Trophoblast cell (in vitro differentiated cells and primary cell): Measurements from ENCODE around the gene CILP2.
A peak's percentile ranks its signal among the peaks of the same experiment; 100 is the strongest.

ENCODE experiments used
- DNase-seq, 2 donors: peaks; one replicate each; pipeline ENCODE4 v3.0.0-alpha.2; 2016
- H2AFZ ChIP-seq: 2 replicates; pipeline ENCODE4 v1.6.1; 2013; ENCODE audit warnings: low read length, moderate library complexity, mild to moderate bottlenecking; ENCODE audit not compliant: insufficient read depth, poor library complexity
- H2AK5ac ChIP-seq: 2 replicates; pipeline ENCODE4 v1.6.1; 2013; ENCODE audit warnings: mild to moderate bottlenecking, low read length
- H2BK120ac ChIP-seq: 2 replicates; pipeline ENCODE4 v1.6.1; 2013; ENCODE audit warnings: low read length, mild to moderate bottlenecking, moderate library complexity; ENCODE audit not compliant: insufficient read depth, poor library complexity
- H2BK12ac ChIP-seq: 2 replicates; pipeline ENCODE4 v1.6.1; 2013; ENCODE audit warnings: mild to moderate bottlenecking, low read length, moderate library complexity
- H2BK5ac ChIP-seq: 2 replicates; pipeline ENCODE4 v1.6.1; 2013; ENCODE audit warnings: low read length, low read depth, moderate library complexity, mild to moderate bottlenecking; ENCODE audit not compliant: poor library complexity
- H3K14ac ChIP-seq: 2 replicates; pipeline ENCODE4 v1.6.1; 2013; ENCODE audit warnings: mild to moderate bottlenecking, low read length
- H3K18ac ChIP-seq: 2 replicates; pipeline ENCODE4 v1.6.1; 2013; ENCODE audit warnings: mild to moderate bottlenecking, low read length
- H3K23ac ChIP-seq: 2 replicates; pipeline ENCODE4 v1.6.1; 2013; ENCODE audit warnings: low read length
- H3K27ac ChIP-seq: 2 replicates; pipeline ENCODE4 v1.5.1; 2013; ENCODE audit warnings: low read depth, mild to moderate bottlenecking, inconsistent platforms, low read length, moderate library complexity
- H3K27me3 ChIP-seq: 2 replicates; pipeline ENCODE4 v1.6.1; 2013; ENCODE audit warnings: inconsistent platforms, mild to moderate bottlenecking, low read length, moderate library complexity; ENCODE audit not compliant: insufficient read depth
- H3K36me3 ChIP-seq, 2 experiments: 1 replicate in 1 of 2; 2 replicates in 1 of 2; pipeline ENCODE4 v1.6.1; 2013; ENCODE audit warnings: low read length in 2 of 2, mild to moderate bottlenecking in 2 of 2, moderate library complexity in 1 of 2; ENCODE audit not compliant: insufficient read depth in 2 of 2, control insufficient read depth in 1 of 2
- H3K4ac ChIP-seq: 2 replicates; pipeline ENCODE4 v1.6.1; 2013; ENCODE audit warnings: low read depth, mild to moderate bottlenecking, low read length, moderate library complexity
- H3K4me1 ChIP-seq, 2 experiments: 1 replicate in 1 of 2; 2 replicates in 1 of 2; pipeline ENCODE4 v1.6.1; 2013; ENCODE audit warnings: low read length in 2 of 2, mild to moderate bottlenecking in 2 of 2, moderate library complexity in 1 of 2; ENCODE audit not compliant: insufficient read depth in 2 of 2, control insufficient read depth in 1 of 2
- H3K4me2 ChIP-seq: 2 replicates; pipeline ENCODE4 v1.6.1; 2013; ENCODE audit warnings: inconsistent platforms, mild to moderate bottlenecking, low read length, moderate library complexity
- H3K4me3 ChIP-seq: 2 replicates; pipeline ENCODE4 v1.5.1; 2013; ENCODE audit warnings: mild to moderate bottlenecking, low read depth, low read length, inconsistent platforms
- H3K79me1 ChIP-seq: one replicate; pipeline ENCODE4 v1.6.1; 2013; ENCODE audit warnings: low read length
- H3K79me2 ChIP-seq: 2 replicates; pipeline ENCODE4 v1.6.1; 2013; ENCODE audit warnings: low read length, mild to moderate bottlenecking; ENCODE audit not compliant: control insufficient read depth, insufficient read depth, poor library complexity
- H3K9ac ChIP-seq: 2 replicates; pipeline ENCODE4 v1.6.1; 2013; ENCODE audit warnings: mild to moderate bottlenecking, low read length
- H3K9me3 ChIP-seq: 2 replicates; pipeline ENCODE4 v1.6.1; 2013; ENCODE audit warnings: low read depth, mild to moderate bottlenecking, control low read depth, inconsistent platforms, low read length; ENCODE audit not compliant: insufficient read depth
- H4K12ac ChIP-seq: 2 replicates; pipeline ENCODE4 v1.6.1; 2013; ENCODE audit warnings: low read depth, mild to moderate bottlenecking, low read length, moderate library complexity
- H4K8ac ChIP-seq: 2 replicates; pipeline ENCODE4 v1.6.1; 2013; ENCODE audit warnings: low read depth, mild to moderate bottlenecking, low read length, moderate library complexity
- H4K91ac ChIP-seq: one replicate; pipeline ENCODE4 v1.6.1; 2013; ENCODE audit warnings: low read depth, mild to moderate bottlenecking, low read length, moderate library complexity
- WGBS: extraction: QIAGEN DNeasy Blood & Tissue Kit; methylation state at CpG from one replicate; pipeline ENCODE4 v1.1.7; 2013; ENCODE audit warnings: missing lambda C conversion rate; ENCODE audit not compliant: insufficient read length, insufficient coverage; ENCODE audit errors: extremely low coverage; 5-methylcytosine and 5-hydroxymethylcytosine counted together

The CILP2 gene

GRCh38 chr19:19548915-19549759 lies 11.1 kb downstream of the CILP2 start:
- Histone ChIP-seq H2AFZ (no peak overlapping the region), H3K14ac (no peak overlapping the region), H4K8ac (no peak overlapping the region), H3K79me1 (no peaks in the 10 kb centered on the region), H4K12ac (no peak overlapping the region), H3K79me2 (no peaks in the 10 kb centered on the region), H3K9ac (no peak overlapping the region), H3K4me1 (peaks cover 6 to 10% of the 10 kb centered on the region in 2 experiments), H3K18ac (no peak overlapping the region), H3K4ac (no peak overlapping the region), H3K36me3 (peaks cover 1 to 3% of the 10 kb centered on the region in 2 experiments), H3K27me3 (no peaks in the 10 kb centered on the region), H3K23ac (no peak overlapping the region), H2AK5ac (no peak overlapping the region), H4K91ac (no peak overlapping the region), H3K4me2 (no peak overlapping the region), H3K27ac (no peak overlapping the region), H2BK5ac (no peak overlapping the region), H3K4me3 (no peak overlapping the region), H2BK120ac (no peak overlapping the region), H3K9me3 (peaks cover 5% of the 10 kb centered on the region), H2BK12ac (no peak overlapping the region)
- no CpG with 5 or more reads among the region's 13 CpGs for WGBS
- DNase-seq = no peak

DNA sequence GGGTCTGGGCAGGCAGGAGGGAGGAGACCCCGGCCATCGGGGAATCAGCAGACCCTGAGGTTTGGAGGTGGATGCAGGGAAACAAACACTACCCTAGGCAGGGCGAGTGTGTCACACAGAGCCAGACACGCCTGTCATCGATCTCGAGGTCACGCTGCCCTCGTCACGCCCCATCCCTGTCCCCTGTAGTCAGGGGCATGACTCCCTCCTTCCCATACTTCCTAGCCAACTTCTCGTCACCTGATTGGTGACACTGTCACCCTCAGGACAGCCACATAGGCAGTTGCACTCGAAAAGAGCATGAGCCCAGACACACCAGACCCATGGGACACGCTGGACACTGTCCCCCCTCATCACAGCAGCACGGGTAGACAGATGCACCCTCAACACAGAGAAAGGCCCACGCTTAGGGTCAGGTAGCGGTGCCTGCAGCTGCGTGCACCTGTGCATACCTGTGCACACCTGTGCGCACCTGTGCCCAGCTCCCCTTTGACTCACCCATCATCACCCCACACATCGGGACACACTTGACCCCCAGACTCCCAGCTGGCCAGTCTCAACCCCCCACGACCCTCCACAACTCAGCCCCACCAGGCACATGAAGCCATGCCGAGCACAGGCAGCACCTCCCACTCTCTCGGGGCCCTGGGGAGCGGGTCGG lies 11.9 kb downstream of the CILP2 start:
- peaks cover 5% of the 10 kb centered on the region for H3K9me3 ChIP-seq
- no CpG with 5 or more reads among the region's 23 CpGs for WGBS

DNA sequence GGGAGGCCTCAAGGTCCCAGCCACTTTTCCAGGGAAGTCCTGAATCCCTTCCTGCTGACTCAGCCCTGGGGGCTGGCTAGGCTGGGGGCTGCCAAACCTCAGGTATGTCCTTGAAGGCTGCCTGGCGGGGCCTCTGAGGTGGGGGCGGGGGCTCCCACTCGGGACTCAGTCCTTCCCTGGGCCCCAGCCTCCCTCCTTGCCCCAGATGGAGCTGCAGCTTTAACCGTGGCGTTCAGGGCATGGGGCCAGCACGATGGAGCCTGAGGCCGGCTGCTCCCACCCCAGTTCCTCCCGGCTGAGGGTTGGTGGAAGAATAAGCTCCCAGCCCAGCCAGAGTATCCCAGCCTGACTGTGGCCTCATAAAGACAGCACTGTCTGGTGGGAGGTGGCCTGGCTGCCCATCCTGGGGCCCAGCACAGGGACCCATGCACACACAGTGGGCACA lies 12.4 kb downstream of the CILP2 start:
- Histone ChIP-seq H2BK5ac (no peak overlapping the region), H2AFZ (no peak overlapping the region), H4K91ac (no peak overlapping the region), H3K4me2 (no peak overlapping the region), H2AK5ac (no peak overlapping the region), H2BK12ac (no peak overlapping the region), H3K18ac (no peak overlapping the region), H3K9me3 (peaks cover 5% of the 10 kb centered on the region), H4K8ac (peak overlapping the region; percentile 11), H3K27me3 (no peaks in the 10 kb centered on the region), H3K4me1 (peaks cover 6 to 10% of the 10 kb centered on the region in 2 experiments), H3K36me3 (no peaks in the 10 kb centered on the region), H3K27ac (no peak overlapping the region), H3K4ac (no peak overlapping the region), H3K4me3 (no peak overlapping the region), H3K14ac (no peak overlapping the region), H3K79me1 (no peaks in the 10 kb centered on the region), H2BK120ac (no peak overlapping the region), H3K23ac (no peak overlapping the region), H4K12ac (no peak overlapping the region), H3K79me2 (no peaks in the 10 kb centered on the region), H3K9ac (no peak overlapping the region)
- no CpG with 5 or more reads among the region's 8 CpGs for WGBS
- DNase-seq = no peak

More for the DNA sequence above, 11.9 kb downstream of the CILP2 start:
- Histone ChIP-seq H2BK5ac (no peak overlapping the region), H2BK12ac (no peak overlapping the region), H3K9ac (no peak overlapping the region), H3K79me1 (no peaks in the 10 kb centered on the region), H2AK5ac (no peak overlapping the region), H3K79me2 (no peaks in the 10 kb centered on the region), H3K4me1 (peaks cover 6 to 10% of the 10 kb centered on the region in 2 experiments), H3K36me3 (peaks cover 0 to 1% of the 10 kb centered on the region in 2 experiments), H3K14ac (no peak overlapping the region), H4K12ac (no peak overlapping the region), H3K4me3 (no peak overlapping the region), H2AFZ (no peak overlapping the region), H3K23ac (no peak overlapping the region), H3K4ac (no peak overlapping the region), H2BK120ac (no peak overlapping the region), H4K8ac (no peak overlapping the region), H4K91ac (no peak overlapping the region), H3K27ac (no peak overlapping the region), H3K18ac (no peak overlapping the region), H3K27me3 (no peaks in the 10 kb centered on the region), H3K4me2 (no peak overlapping the region)
- no peak for DNase-seq

- Histone ChIP-seq H2AK5ac (no peak overlapping the region), H3K4me3 (no peak overlapping the region), H3K9ac (no peak overlapping the region), H2AFZ (no peak overlapping the region), H3K4me1 (peaks cover 6 to 10% of the 10 kb centered on the region in 2 experiments), H3K9me3 (peaks cover 4% of the 10 kb centered on the region), H4K12ac (no peak overlapping the region), H3K14ac (no peak overlapping the region), H3K4ac (no peak overlapping the region), H2BK120ac (no peak overlapping the region), H3K4me2 (no peak overlapping the region), H3K27me3 (no peaks in the 10 kb centered on the region), H3K18ac (no peak overlapping the region), H2BK5ac (no peak overlapping the region), H3K36me3 (no peaks in the 10 kb centered on the region), H4K91ac (no peak overlapping the region), H3K79me2 (no peaks in the 10 kb centered on the region), H3K79me1 (no peaks in the 10 kb centered on the region), H4K8ac (no peak overlapping the region), H3K23ac (no peak overlapping the region), H2BK12ac (no peak overlapping the region), H3K27ac (no peak overlapping the region)
- no CpG with 5 or more reads among the region's 10 CpGs for WGBS
- DNase-seq = no peak
Measured at GRCh38 chr19:19550972-19551852, 13.1 kb downstream of the CILP2 start.
